NOMO-1 treated with dmso at 0.1 percent for 144 hours (cell line): ENCODE measurements around the gene GSK3A.

ENCODE experiments used
- DNase-seq: peaks from one replicate; lab custom pipeline; 2025; ENCODE audit not compliant: unreplicated experiment; lab: John Stamatoyannopoulos, UW

GSK3A gene

DNA sequence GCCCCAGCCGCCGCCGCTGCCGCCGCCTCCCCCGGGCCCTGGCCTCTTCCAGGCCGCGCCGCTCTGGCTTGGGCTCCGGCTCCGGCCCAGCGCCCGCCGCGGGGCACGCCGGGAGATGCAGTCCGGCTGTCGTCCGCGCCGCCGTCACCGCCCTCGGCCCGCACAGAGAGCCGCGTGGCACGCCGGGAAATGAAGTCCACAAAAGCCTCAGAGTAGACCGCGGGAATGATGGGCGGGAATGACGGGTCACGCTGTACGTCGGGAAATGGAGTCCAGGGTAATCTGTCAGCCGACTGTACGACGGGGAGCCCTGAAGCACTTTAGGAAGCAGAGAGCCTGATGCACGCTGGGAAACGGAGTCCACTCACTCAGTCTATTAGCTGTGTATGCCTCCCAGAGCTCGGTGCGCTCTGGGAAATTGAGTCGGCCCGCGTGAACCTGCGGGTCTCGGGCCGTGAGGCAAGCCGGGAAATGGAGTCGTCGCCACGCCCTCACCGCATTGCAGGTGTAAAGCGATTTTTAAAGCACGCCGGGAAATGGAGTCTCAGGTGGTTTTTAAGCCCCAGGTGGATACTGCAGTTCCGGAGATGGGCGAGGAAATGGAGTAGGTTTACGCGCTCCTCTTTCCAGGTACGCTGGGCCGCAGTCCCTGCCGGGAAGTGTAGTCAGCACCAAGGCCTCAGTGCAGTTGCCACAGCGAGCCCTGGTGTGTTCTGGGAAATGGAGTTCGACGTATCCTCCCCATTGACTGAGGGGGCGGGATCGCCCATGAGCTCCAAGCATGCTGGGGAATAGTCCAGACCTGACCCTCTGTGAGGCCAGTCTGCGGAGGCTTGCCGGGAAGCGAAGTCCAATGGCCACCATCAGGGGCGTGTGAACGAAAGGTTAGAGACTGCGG lies at the start of gene GSK3A:
Gene GSK3A (minus strand): TSS at position 91 of the 898 bp plus-strand sequence. CDS start 137 bp downstream, outside the sequence.
- DNase-seq = peak; percentile 98

DNA sequence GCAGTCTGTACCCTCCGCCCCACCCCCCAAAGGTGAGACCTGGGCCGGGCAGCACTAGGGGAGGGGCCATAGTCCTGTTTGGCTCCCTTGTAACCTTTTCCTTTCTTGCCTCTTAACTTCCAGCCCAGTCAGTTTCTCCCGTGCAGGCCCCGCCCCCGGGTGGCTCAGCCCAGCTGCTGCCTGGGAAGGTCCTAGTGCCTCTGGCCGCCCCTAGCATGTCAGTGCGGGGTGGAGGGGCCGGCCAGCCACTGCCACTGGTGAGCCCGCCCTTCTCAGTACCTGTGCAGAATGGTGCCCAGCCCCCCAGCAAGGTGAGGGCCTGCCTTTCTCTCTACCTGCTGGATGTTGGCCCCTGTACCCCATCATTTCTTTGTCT lies 49.0 kb upstream of the GSK3A start:
- no peak for DNase-seq

DNA sequence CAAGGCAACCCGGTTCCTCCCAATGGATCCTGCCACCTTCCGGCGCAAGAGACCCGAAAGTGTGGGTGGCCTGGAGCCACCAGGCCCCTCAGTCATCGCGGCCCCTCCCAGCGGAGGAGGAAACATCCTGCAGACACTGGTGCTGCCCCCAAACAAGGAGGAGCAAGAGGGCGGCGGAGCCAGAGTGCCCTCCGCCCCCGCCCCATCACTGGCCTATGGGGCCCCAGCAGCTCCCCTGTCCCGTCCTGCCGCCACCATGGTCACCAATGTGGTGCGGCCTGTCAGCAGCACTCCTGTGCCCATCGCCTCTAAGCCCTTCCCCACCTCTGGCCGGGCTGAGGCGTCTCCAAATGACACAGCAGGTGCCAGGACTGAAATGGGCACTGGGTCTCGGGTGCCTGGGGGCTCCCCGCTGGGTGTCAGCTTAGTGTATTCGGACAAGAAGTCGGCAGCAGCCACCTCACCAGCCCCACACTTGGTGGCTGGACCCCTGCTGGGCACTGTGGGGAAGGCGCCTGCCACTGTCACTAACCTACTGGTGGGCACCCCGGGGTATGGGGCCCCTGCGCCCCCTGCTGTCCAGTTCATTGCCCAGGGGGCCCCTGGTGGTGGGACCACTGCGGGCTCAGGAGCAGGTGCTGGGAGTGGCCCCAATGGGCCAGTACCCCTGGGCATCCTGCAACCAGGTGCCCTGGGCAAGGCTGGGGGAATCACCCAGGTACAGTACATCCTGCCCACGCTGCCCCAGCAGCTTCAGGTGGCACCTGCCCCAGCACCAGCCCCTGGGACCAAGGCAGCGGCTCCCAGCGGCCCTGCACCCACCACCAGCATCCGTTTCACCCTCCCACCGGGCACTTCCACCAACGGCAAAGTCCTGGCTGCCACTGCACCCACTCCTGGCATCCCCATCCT lies 48.4 kb upstream of the GSK3A start:
- DNase-seq = no peak

DNA sequence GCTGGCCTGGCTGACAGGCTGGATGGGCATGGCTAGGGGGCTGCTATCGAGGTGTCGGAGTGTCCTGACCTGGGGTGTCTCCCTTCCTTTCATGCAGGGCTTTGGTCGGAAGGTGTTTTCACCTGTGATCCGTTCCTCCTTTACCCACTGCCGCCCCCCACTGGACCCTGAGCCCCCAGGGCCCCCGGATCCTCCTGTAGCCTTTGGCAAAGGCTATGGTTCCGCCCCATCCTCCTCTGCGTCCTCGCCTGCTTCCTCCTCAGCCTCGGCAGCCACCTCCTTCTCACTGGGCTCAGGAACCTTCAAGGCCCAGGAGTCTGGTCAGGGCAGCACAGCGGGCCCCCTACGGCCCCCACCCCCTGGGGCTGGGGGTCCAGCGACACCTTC lies 47.7 kb upstream of the GSK3A start:
- no peak for DNase-seq

DNA sequence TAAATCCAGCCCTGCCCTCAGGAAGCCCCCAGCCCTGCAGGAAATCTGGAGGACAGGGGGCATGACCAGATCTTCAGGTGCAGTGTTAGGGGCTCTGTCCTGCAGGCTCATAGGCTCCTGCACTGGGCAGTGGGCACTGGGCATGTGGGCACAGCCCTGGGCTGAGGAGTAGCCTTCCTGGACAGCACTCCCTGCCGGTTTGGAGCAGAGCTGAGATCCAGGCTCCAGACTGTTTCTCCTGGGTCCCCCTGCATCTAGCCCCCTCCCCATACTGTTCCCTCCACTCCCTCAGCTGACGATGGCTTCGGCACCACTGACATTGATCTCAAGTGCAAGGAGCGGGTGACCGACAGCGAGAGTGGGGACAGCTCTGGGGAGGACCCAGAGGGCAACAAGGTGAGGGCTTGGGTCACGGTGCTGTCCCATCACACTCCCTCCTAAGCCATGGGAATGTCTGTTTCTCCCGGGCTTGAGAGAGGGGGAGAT lies 47.2 kb upstream of the GSK3A start:
- DNase-seq = no peak

DNA sequence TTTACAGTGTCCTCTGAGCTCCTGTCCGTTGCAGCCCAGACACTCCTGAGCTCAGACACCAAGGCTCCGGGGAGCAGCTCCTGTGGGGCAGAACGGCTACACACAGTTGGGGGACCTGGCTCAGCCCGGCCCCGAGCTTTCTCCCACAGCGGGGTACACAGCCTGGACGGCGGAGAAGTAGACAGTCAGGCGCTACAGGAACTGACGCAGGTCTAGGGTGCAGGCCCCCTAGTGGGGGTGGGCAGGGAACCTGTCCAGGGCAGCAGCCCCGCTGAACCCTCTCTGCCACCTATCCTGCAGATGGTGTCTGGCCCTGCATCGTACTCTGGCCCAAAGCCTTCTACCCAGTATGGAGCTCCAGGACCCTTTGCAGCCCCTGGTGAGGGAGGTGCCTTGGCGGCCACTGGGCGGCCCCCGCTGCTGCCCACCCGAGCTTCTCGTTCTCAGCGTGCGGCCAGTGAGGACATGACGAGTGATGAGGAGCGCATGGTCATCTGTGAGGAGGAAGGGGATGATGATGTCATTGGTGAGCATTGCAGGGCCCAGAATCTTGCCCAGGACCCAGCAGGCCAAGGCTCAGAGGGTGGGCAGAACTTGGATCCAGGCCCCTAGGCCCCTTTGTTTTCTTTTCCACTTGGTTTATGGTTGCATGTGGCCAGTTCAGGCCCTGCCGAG lies 46.6 kb upstream of the GSK3A start:
- no peak for DNase-seq

DNA sequence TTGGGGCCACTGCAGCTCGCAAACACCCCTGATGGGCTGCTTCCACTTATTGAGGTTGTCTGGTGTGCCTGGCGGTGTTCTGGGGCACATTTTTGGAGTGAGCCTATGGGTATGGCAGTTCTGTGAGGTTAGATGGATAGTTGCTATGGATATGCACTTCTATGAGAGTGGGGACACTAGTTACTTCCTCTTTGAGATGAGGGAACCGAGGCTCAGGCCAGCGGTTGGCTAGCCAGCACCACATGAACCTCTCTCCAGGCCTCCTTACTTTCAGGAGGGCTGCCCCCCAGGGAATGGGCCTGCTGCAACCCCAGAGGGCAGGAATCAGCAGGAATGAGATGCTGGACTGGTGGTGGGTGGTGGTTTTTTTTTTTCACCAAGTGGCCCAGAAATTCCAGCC lies 46.0 kb upstream of the GSK3A start:
- DNase-seq = no peak

DNA sequence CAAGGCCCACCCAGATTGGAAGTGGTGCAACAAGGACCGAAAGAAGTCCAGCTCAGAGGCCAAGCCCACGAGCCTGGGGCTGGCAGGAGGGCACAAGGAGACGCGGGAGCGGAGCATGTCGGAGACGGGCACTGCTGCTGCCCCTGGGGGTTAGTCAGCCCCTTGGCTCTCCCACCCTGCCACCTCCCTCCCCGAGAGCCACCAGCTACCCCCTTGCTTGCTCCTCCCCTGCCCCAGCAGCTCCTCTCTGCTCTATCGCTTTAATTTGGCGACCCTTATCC lies 45.4 kb upstream of the GSK3A start:
- DNase-seq = no peak

DNA sequence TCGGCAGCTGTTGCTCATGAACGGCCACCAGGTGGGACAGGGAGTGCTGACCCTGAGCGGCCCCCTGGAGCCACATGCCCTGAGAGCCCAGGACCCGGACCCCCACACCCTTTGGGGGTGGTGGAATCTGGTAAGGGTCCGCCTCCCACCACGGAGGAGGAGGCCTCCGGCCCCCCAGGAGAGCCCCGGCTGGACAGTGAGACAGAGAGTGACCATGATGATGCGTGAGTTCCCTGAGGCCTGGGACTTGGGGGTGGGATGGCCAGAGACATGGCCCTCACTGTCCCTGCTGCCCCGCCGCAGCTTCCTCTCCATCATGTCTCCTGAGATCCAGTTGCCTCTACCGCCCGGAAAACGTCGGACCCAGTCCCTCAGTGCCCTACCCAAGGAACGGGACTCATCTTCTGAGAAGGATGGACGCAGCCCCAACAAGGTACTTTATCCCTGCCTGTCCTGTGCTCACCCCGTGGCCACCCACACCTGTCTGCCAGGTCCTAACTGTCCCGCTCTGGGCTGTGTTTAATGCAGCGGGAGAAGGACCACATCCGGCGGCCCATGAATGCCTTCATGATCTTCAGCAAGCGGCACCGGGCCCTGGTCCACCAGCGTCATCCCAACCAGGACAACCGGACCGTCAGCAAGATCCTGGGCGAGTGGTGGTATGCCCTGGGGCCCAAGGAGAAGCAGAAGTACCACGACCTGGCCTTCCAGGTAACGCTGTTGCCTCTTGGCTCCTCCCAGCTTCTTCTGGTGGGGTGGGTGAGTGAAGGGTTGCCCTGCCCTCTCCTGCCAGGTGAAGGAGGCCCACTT lies 44.8 kb upstream of the GSK3A start:
- no peak for DNase-seq

DNA sequence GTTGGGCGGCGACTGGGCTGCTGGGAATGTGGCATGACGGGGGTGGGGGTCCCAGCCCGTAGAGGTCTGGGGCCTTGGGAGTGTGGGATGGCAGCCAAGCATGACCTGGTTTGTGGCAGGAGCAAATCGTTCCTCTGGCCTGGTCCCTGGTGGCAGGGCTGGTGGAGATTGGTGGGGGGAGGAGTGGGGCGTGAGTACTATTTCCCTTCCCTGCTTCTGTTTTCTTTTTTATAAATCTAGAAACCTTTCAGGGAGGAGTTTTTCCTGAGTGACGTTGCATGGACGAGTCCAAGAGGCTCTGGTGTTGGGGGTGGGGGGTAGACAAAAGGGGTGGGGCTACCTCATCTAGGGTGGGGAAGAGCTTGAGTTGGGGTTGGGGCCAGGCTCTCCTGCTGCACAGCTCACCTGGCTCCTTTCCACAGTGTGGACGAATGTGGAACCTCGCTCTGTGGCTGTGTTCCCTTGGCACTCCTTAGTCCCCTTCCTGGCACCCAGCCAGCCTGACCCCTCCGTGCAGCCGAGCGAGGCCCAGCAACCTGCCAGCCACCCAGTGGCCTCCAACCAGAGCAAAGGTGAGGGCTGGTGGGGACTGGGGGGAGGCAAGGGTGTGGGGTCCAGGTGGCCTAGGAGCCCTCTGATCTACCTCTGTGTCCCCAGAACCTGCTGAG lies 44.1 kb upstream of the GSK3A start:
- DNase-seq = no peak

DNA sequence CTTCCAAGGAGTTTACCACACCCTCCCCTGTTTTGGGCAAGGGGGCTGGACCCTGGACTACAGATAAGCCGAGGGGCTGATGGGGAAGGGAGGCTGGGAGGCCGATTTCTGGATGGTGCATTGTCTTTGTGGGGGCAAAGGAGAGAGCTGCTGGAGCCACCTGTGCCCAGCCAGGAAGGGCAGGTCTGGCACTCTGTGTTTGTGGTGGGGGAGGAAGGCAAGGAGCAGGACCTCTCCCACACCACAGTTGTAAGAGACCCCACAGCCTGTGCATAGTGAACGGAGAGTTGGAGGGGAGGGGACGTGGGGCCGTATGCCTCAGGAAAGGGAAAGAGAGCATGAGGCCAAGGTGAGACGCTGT lies 43.6 kb upstream of the GSK3A start:
- no peak for DNase-seq

DNA sequence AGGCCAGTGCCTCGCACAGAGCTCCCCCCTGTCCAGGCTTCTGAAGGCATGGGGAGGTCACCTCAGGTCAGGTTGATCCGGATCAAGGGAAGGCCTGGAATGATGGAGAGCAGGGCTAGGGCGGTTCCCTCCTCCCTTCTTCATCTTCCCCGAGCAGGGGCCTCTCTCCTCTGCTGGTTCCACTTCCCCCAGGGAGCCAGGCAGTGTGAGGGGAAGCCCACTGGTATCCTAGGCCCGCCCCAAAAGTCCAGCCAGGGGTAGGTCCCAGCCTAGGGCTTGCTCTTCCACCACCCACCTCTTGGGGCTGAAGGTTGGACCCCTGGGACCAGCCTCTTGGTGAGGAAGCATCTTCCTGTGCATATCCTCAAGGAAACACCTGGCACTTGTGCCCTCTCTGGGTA lies 43.1 kb upstream of the GSK3A start:
- no peak for DNase-seq

DNA sequence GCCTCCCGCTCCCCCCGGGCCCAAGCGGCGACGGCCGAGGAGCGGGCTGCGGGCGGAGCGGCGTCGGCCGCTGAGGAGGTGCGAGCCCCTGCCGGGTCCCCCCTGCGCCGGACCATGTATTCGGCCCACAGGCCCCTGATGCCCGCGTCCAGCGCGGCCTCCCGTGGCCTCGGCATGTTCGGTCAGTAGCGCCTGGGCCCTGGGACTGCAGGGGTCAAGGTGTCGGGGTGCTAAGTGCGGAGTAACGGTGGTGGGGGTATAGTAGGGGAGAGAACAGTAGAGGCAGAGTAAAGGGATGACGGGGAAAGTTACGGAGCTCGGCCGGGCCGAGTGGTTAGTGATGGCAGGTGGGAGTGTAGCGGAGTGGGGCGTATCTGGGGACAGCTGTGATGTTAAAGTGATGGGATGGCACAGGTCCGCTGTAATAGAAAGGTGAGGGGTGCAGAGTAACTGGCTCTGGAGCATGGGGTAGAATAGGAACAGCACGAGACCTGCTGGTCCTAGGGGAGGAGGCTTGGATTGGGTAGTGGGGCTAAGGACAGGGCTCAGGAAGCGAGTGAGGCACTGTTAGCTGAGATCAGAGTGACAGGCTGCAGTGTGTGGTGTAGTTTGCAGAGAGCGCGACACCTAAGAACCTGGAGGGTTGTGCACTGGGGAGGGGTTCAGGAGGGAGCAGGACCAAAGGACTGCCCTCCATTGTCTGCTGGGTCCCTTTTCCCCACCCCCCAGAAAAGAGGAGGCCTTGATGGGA lies 42.4 kb upstream of the GSK3A start:
- DNase-seq = no peak

DNA sequence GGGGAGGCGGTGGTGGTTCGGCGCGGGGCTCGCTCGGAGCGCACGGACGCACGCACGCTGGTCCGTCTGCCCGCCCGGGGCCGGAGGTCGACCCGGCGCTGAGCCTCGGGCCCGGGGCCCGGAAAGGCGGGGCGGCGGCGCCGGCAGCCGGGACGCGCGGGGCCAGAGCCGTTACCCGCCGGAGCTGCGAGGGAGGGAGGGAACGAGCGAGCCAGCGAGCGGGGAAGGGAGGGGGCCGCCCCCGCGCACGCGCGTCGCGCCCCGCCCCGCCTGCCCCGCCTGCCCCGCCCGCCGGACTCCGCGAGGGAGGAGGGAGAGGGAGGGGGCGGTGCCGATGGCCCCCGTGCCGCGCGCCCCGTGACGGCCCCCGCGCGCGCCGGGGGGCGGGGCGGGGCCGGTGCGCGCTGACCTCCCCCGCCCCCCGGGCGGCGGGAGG lies 41.7 kb upstream of the GSK3A start:
- peak; percentile 69 for DNase-seq

DNA sequence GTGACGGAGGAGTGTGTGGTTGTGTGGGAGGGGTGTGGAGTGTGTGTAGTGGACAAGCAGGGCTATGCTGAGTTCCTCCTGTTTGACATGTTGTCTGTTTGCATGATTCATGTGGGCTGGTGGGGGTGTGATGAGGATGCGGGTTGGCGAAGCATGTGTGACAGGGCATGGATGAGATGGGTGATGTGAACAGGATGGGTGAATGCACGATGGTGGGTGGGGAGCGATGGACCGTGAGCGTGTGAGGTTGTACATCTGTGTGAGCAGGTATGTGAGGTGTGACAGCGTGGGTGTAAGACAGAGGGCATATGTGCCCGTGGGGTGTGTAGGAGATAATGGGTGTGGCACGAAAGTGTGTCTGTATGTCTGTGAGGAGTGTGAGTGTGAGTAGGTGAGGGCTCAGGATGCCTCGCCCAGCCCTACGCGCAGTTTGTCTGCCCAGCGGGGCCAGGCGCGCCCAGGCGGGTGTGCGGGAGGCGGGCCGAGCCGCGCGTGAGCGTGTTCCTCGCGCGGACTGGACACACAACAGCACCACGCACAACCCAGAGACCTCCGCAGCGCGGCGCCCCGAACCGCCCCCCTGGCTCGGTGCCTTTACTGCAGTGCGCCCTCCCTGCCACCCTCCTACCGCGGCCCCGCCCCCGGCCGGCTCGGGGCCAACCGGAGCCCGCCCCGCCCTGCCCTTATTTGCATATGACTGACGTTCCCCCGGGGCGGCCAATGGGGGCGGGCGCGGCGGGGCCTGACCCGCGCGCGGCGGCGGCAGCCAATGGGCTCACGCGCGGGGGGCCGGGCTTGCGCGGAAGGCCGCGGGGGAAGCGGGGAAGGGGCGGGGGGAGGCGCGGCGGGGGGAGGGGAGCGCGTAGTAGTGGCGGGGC lies 41.0 kb upstream of the GSK3A start:
- peak; percentile 87 for DNase-seq

DNA sequence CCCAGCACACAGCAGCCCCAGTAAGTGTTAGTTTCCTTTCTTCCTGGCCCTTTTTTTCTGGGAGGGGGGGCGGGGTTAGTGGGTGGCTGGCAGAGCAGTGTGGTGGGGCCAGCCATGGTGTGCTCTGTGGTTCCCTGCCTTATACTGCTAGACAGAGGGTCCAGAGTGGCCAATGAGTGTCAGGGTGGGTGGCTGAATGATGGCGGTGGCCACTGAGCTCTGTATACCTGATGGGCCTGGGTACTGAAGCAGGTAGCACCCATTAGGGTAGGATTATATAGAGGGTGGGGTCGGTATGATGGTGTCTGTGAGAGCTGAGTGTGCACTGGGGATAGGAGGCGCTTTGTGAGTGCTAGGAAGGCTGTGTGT lies 40.4 kb upstream of the GSK3A start:
- no peak for DNase-seq

DNA sequence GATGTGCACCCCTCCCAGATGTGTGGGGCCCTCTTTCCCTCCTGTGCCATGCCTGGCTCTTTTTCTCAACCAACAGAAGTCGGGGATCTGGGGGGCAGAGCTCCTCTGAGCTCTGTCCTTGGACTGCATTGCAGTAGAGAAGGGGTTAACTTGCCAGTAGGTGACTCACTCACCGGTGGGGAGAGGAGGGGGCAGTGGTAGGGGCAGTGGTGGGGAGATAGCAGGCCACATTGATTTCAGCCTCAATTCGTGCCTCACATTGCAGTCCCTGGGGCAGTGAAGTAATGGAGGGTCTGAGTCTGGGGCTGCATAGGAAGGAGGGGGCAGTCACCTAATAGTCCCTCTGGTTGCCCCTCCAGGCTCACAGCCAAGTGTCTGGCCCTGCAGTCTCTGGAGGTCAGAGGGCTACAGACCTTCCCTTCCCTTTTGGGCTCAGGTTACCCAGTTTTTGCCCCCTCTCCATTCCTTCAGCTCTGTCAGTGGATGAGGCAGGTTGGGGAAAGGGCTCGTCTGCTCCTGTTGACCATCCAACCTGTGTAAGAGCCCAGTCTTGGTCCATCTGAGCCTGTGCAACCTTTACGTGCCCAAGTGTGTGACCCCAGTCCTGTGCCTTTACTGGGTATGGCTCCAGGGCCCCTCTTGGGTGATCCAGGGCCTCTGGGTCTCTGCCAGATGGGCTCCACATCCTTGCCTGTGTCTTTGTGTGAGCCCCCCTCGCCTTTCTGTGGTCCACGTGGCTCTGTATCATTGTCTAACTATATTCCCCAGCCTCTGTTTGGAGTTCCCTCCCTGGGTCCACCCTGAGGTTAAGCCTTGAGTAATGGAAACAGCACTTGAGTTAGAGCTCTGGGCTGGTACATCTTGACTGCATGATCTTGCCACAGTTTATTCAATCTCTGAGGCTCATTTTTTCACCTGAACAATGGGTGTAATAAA lies 39.7 kb upstream of the GSK3A start:
- DNase-seq = no peak
